Coronary artery (tissue), 2 donors: ENCODE data around the gene PDCD6IP.

Source experiments
- DNase-seq: peaks from one replicate; pipeline ENCODE4 v3.0.0-alpha.2; 2017; ENCODE audit warnings: low spot score
- H3K27ac ChIP-seq, 2 donors: fragments of 200-600 bp; sonication (generic); one replicate each; pipeline ENCODE4 v1.5.1; 2016 to 2019
- H3K4me3 ChIP-seq: fragments of 200-600 bp; sonication (generic); 2 replicates; pipeline ENCODE4 v1.5.1; 2016; ENCODE audit warnings: mild to moderate bottlenecking, moderate library complexity
- CTCF ChIP-seq: fragments of 200-600 bp; sonication (generic); IDR thresholded peaks from one replicate; pipeline ENCODE4 v1.5.1; 2019; ENCODE audit warnings: antibody characterized with exemption

The PDCD6IP gene

GRCh38 chr3:33895658-33896057 is 97.2 kb downstream of the PDCD6IP start:
- DNase-seq, result no peak
- Histone ChIP-seq H3K27ac (no peak overlapping the region), H3K4me3 (no peak overlapping the region)
- TF ChIP-seq CTCF, result no peak

GRCh38 chr3:33897306-33897705 is 98.9 kb downstream of the PDCD6IP start:
- no peak for DNase-seq
- Histone ChIP-seq H3K4me3 (no peak overlapping the region), H3K27ac (no peak overlapping the region)
- no peak for TF ChIP-seq CTCF

GRCh38 chr3:33898901-33899300 is 100.5 kb downstream of the PDCD6IP start:
- TF ChIP-seq CTCF, result no peak
- Histone ChIP-seq H3K4me3 (no peak overlapping the region), H3K27ac (no peak overlapping the region)
- DNase-seq, result no peak

GRCh38 chr3:33900440-33900808 is 102.0 kb downstream of the PDCD6IP start:
- no peak for TF ChIP-seq CTCF
- no peak for DNase-seq
- Histone ChIP-seq H3K27ac (no peak overlapping the region), H3K4me3 (no peak overlapping the region)

- no peak overlapping the region for H3K27ac ChIP-seq
- DNase-seq, result no peak
- H3K4me3 ChIP-seq, result no peak overlapping the region
- TF ChIP-seq CTCF, result no peak
Measured at GRCh38 chr3:33900809-33901505, 102.5 kb downstream of the PDCD6IP start.

GRCh38 chr3:33901862-33902563 is 103.6 kb downstream of the PDCD6IP start:
- no peak for DNase-seq
- Histone ChIP-seq H3K27ac (no peak overlapping the region), H3K4me3 (no peak overlapping the region)
- no peak for TF ChIP-seq CTCF

GRCh38 chr3:33904730-33905129 is 106.3 kb downstream of the PDCD6IP start:
- no peak for TF ChIP-seq CTCF
- DNase-seq, result no peak
- Histone ChIP-seq H3K4me3 (no peak overlapping the region), H3K27ac (no peak overlapping the region)
